ENCODE data around the gene TTI1. TPM values are rescaled to one million over a fixed set of nuclear protein-coding genes. Genes with fewer than 3 reads are reported as not detected.

The TTI1 gene
- polyA plus RNA-seq, 1 donor from 2014 or later, result 20.0 TPM

- H3K4me3 ChIP-seq (ENCODE audit: low read length), result no peak overlapping the region
- no peaks in the 10 kb centered on the region for H3F3A ChIP-seq (ENCODE audit: insufficient read depth, low read length, poor library complexity, severe bottlenecking)
- no peaks in the 10 kb centered on the region for H3K36me3 ChIP-seq (ENCODE audit: insufficient read depth, low read length)
- H3K9me3 ChIP-seq (ENCODE audit: low read length), result no peaks in the 10 kb centered on the region
- no peaks in the 10 kb centered on the region for H3K9me2 ChIP-seq (ENCODE audit: insufficient read depth, low read length)
- no peaks in the 10 kb centered on the region for H3K27me3 ChIP-seq (ENCODE audit: insufficient read depth, low read depth, low read length)
- H3K9ac ChIP-seq (ENCODE audit: low read length), result no peak overlapping the region
- no peaks in the 10 kb centered on the region for H4K20me1 ChIP-seq (ENCODE audit: insufficient read depth)
- no peak overlapping the region for H3K27ac ChIP-seq (ENCODE audit: low read length)
- no peak overlapping the region for H2AFZ ChIP-seq (ENCODE audit: low read depth, low read length)
- H3K4me2 ChIP-seq (ENCODE audit: low read length), result no peak overlapping the region
- peaks cover 84% of the 10 kb centered on the region for H3K79me2 ChIP-seq (replicated peaks; ENCODE audit: insufficient read depth, low read length)
- TF ChIP-seq EZH2 (IDR thresholded peaks at IDR 0.05; ENCODE audit: borderline replicate concordance, insufficient read depth, low read length, poor library complexity, severe bottlenecking) (no peak), POLR2AphosphoS5 (IDR thresholded peaks at IDR 0.05) (no peak), SMC3 (conservative IDR thresholded peaks at IDR 0.05; ENCODE audit: poor library complexity) (no peak), MXI1 (conservative IDR thresholded peaks at IDR 0.05; ENCODE audit: poor library complexity, severe bottlenecking) (no peak), RAD21 (conservative IDR thresholded peaks at IDR 0.05) (no peak), REST (IDR thresholded peaks at IDR 0.05; ENCODE audit: borderline replicate concordance) (no peak), TAF1 (IDR thresholded peaks at IDR 0.05; ENCODE audit: low read depth) (no peak), EP300 (conservative IDR thresholded peaks at IDR 0.05; ENCODE audit: poor library complexity, severe bottlenecking) (no peak)
- TF ChIP-seq, protein P1, sequence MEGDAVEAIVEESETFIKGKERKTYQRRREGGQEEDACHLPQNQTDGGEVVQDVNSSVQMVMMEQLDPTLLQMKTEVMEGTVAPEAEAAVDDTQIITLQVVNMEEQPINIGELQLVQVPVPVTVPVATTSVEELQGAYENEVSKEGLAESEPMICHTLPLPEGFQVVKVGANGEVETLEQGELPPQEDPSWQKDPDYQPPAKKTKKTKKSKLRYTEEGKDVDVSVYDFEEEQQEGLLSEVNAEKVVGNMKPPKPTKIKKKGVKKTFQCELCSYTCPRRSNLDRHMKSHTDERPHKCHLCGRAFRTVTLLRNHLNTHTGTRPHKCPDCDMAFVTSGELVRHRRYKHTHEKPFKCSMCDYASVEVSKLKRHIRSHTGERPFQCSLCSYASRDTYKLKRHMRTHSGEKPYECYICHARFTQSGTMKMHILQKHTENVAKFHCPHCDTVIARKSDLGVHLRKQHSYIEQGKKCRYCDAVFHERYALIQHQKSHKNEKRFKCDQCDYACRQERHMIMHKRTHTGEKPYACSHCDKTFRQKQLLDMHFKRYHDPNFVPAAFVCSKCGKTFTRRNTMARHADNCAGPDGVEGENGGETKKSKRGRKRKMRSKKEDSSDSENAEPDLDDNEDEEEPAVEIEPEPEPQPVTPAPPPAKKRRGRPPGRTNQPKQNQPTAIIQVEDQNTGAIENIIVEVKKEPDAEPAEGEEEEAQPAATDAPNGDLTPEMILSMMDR (IDR thresholded peaks at IDR 0.05; ENCODE audit: poor library complexity, severe bottlenecking), result no peak
Measured at GRCh38 chr20:38029453-38029852, 3.8 kb downstream of the TTI1 start.

- Histone ChIP-seq H3K9me3 (ENCODE audit: low read length) (no peaks in the 10 kb centered on the region), H3K4me2 (ENCODE audit: low read length) (no peak overlapping the region), H3K79me2 (replicated peaks; ENCODE audit: insufficient read depth, low read length) (peaks cover 62% of the 10 kb centered on the region), H3F3A (ENCODE audit: insufficient read depth, low read length, poor library complexity, severe bottlenecking) (no peaks in the 10 kb centered on the region), H3K36me3 (ENCODE audit: insufficient read depth, low read length) (no peaks in the 10 kb centered on the region), H3K4me3 (ENCODE audit: low read length) (no peak overlapping the region), H3K27ac (ENCODE audit: low read length) (no peak overlapping the region), H4K20me1 (ENCODE audit: insufficient read depth) (no peaks in the 10 kb centered on the region), H3K9me2 (ENCODE audit: insufficient read depth, low read length) (no peaks in the 10 kb centered on the region), H3K27me3 (ENCODE audit: insufficient read depth, low read depth, low read length) (no peaks in the 10 kb centered on the region), H3K9ac (ENCODE audit: low read length) (no peak overlapping the region), H2AFZ (ENCODE audit: low read depth, low read length) (no peak overlapping the region)
- TF ChIP-seq EZH2 (IDR thresholded peaks at IDR 0.05; ENCODE audit: borderline replicate concordance, insufficient read depth, low read length, poor library complexity, severe bottlenecking), result no peak
- no peak for TF ChIP-seq EP300 (conservative IDR thresholded peaks at IDR 0.05; ENCODE audit: poor library complexity, severe bottlenecking)
- no peak for TF ChIP-seq SMC3 (conservative IDR thresholded peaks at IDR 0.05; ENCODE audit: poor library complexity)
- no peak for TF ChIP-seq POLR2AphosphoS5 (IDR thresholded peaks at IDR 0.05)
- no peak for TF ChIP-seq REST (IDR thresholded peaks at IDR 0.05; ENCODE audit: borderline replicate concordance)
- no peak for TF ChIP-seq MXI1 (conservative IDR thresholded peaks at IDR 0.05; ENCODE audit: poor library complexity, severe bottlenecking)
- TF ChIP-seq, protein P1 (IDR thresholded peaks at IDR 0.05; ENCODE audit: poor library complexity, severe bottlenecking), result no peak
- no peak for TF ChIP-seq TAF1 (IDR thresholded peaks at IDR 0.05; ENCODE audit: low read depth)
- TF ChIP-seq RAD21 (conservative IDR thresholded peaks at IDR 0.05), result no peak
Measured at GRCh38 chr20:38024496-38024895, 8.8 kb downstream of the TTI1 start.

Measured in neural cell (in vitro differentiated cells).